Measurements from ENCODE around the gene USP20.

USP20 gene

GRCh38 chr9:129849901-129850300, 14.6 kb downstream of the USP20 start:
- Histone ChIP-seq H3K9ac (ENCODE audit: low read length) (no peak overlapping the region), H3F3A (ENCODE audit: insufficient read depth, low read length) (no peaks in the 10 kb centered on the region), H3K4me1 (ENCODE audit: insufficient read depth, low read length, severe bottlenecking) (peaks cover 7% of the 10 kb centered on the region), H3K27me3 (ENCODE audit: insufficient read depth, low read length) (no peaks in the 10 kb centered on the region), H3K4me2 (ENCODE audit: low read length) (no peak overlapping the region), H3K27ac (ENCODE audit: low read depth, low read length, poor library complexity, severe bottlenecking) (no peak overlapping the region), H3K9me3 (ENCODE audit: low read length) (no peaks in the 10 kb centered on the region), H4K20me1 (ENCODE audit: insufficient read depth, low read length) (no peaks in the 10 kb centered on the region), H3K79me2 (ENCODE audit: insufficient read depth, low read length) (no peaks in the 10 kb centered on the region), H3K36me3 (ENCODE audit: insufficient read depth, low read length) (peaks cover 20% of the 10 kb centered on the region; the same call in 1 of the 2 replicates), H3K9me2 (ENCODE audit: low read depth, low read length) (no peaks in the 10 kb centered on the region), H2AFZ (ENCODE audit: low read length) (no peak overlapping the region), H3K4me3 (ENCODE audit: low read depth, low read length, poor library complexity, severe bottlenecking) (no peak overlapping the region)
- TF ChIP-seq EZH2 (IDR thresholded peaks at IDR 0.05; ENCODE audit: borderline replicate concordance, low read length), result no peak
- no peak for TF ChIP-seq CTCF (IDR thresholded peaks at IDR 0.05; ENCODE audit: low read length)

GRCh38 chr9:129850821-129851550, 15.7 kb downstream of the USP20 start:
- Histone ChIP-seq H3K9me3 (ENCODE audit: low read length) (no peaks in the 10 kb centered on the region), H3K79me2 (ENCODE audit: insufficient read depth, low read length) (no peaks in the 10 kb centered on the region), H2AFZ (ENCODE audit: low read length) (no peak overlapping the region), H3K9ac (ENCODE audit: low read length) (no peak overlapping the region), H3K27ac (ENCODE audit: low read depth, low read length, poor library complexity, severe bottlenecking) (no peak overlapping the region), H3K4me3 (ENCODE audit: low read depth, low read length, poor library complexity, severe bottlenecking) (no peak overlapping the region), H3K27me3 (ENCODE audit: insufficient read depth, low read length) (no peaks in the 10 kb centered on the region), H3K4me2 (ENCODE audit: low read length) (no peak overlapping the region), H3F3A (ENCODE audit: insufficient read depth, low read length) (no peaks in the 10 kb centered on the region), H4K20me1 (ENCODE audit: insufficient read depth, low read length) (no peaks in the 10 kb centered on the region), H3K4me1 (ENCODE audit: insufficient read depth, low read length, severe bottlenecking) (peaks cover 7% of the 10 kb centered on the region), H3K9me2 (ENCODE audit: low read depth, low read length) (no peaks in the 10 kb centered on the region), H3K36me3 (ENCODE audit: insufficient read depth, low read length) (peaks cover 21% of the 10 kb centered on the region; the same call in 1 of the 2 replicates)
- no peak for TF ChIP-seq CTCF (IDR thresholded peaks at IDR 0.05; ENCODE audit: low read length)
- TF ChIP-seq EZH2 (IDR thresholded peaks at IDR 0.05; ENCODE audit: borderline replicate concordance, low read length), result no peak

- Histone ChIP-seq H2AFZ (ENCODE audit: low read length) (no peak overlapping the region), H3K79me2 (ENCODE audit: insufficient read depth, low read length) (no peaks in the 10 kb centered on the region), H3K4me2 (ENCODE audit: low read length) (no peak overlapping the region), H3K4me1 (ENCODE audit: insufficient read depth, low read length, severe bottlenecking) (peaks cover 7% of the 10 kb centered on the region), H3K27ac (ENCODE audit: low read depth, low read length, poor library complexity, severe bottlenecking) (no peak overlapping the region), H3K4me3 (ENCODE audit: low read depth, low read length, poor library complexity, severe bottlenecking) (no peak overlapping the region), H3K9me2 (ENCODE audit: low read depth, low read length) (no peaks in the 10 kb centered on the region), H3K36me3 (ENCODE audit: insufficient read depth, low read length) (peaks cover 21% of the 10 kb centered on the region; the same call in 1 of the 2 replicates), H3K27me3 (ENCODE audit: insufficient read depth, low read length) (no peaks in the 10 kb centered on the region), H4K20me1 (ENCODE audit: insufficient read depth, low read length) (no peaks in the 10 kb centered on the region), H3K9ac (ENCODE audit: low read length) (no peak overlapping the region), H3K9me3 (ENCODE audit: low read length) (no peaks in the 10 kb centered on the region), H3F3A (ENCODE audit: insufficient read depth, low read length) (no peaks in the 10 kb centered on the region)
- TF ChIP-seq EZH2 (IDR thresholded peaks at IDR 0.05; ENCODE audit: borderline replicate concordance, low read length) (no peak), CTCF (IDR thresholded peaks at IDR 0.05; ENCODE audit: low read length) (no peak)
Observed at GRCh38 chr9:129851821-129852220, 16.6 kb downstream of the USP20 start.

Data from OCI-LY1 (cell line).